Measurements from ENCODE around the gene ADAMTS16.

- TF ChIP-seq CTCF (IDR thresholded peaks at IDR 0.05 in 4 of 5, conservative IDR thresholded peaks at IDR 0.05 in 1 of 5) (no peak), POLR2A (IDR thresholded peaks at IDR 0.05) (no peak)
These were observed 155.2 kb downstream of the ADAMTS16 start for GRCh38 chr5:5295351-5295750.
